Body of pancreas (tissue), 4 donors: ENCODE results near the gene BMERB1. TPM values are rescaled to one million over a fixed set of nuclear protein-coding genes. Genes with fewer than 3 reads are reported as not detected.
A peak's percentile ranks its signal among the peaks of the same experiment; 100 is the strongest.
"Not testable (repeated sequence)": the region's sequence is repeated elsewhere in the genome, so short reads cannot be mapped to it uniquely, and the experiment has no call there.

Experiments
- ATAC-seq: fragments of 150-250 bp; one replicate; pipeline ENCODE4 v1.9.1; 2016
- DNase-seq, 4 donors: peaks; one replicate each; pipeline ENCODE4 v3.0.0-alpha.2; 2019
- H3K27ac ChIP-seq, 4 donors: fragments of 200-600 bp; sonication (generic); 1 replicate in 3 of 4; 2 replicates in 1 of 4; pipeline versions ENCODE4 v1.5.1 to v1.6.1; 2016 to 2019; ENCODE audit warnings: mild to moderate bottlenecking in 1 of 4, mixed read lengths in 1 of 4, moderate library complexity in 1 of 4
- H3K27me3 ChIP-seq, 2 donors: fragments of 200-600 bp; sonication (generic); one replicate each; pipeline ENCODE4 v1.6.0; 2016; ENCODE audit warnings: mild to moderate bottlenecking in 1 of 2
- H3K36me3 ChIP-seq, 2 donors: fragments of 200-600 bp; sonication (generic); replicated peaks in 1 of 2; 2 replicates each; pipeline ENCODE4 v1.5.1; 2016; ENCODE audit warnings: low read depth in 2 of 2; ENCODE audit not compliant: insufficient read depth in 1 of 2
- H3K4me1 ChIP-seq: fragments of 200-600 bp; sonication (generic); one replicate; pipeline ENCODE4 v1.6.0; 2016
- H3K4me3 ChIP-seq, 2 donors: fragments of 200-600 bp; sonication (generic); 1 replicate in 1 of 2; 2 replicates in 1 of 2; pipeline ENCODE4 v1.5.1; 2016 to 2019
- H3K9me3 ChIP-seq, 3 donors: fragments of 200-600 bp; sonication (generic); 1 replicate in 2 of 3; 2 replicates in 1 of 3; pipeline ENCODE4 v1.5.1; 2016
- POLR2A ChIP-seq, 3 donors: fragments of 450-650 bp; IDR thresholded peaks; one replicate each; pipeline ENCODE4 v1.6.1; 2016; ENCODE audit warnings: antibody characterized with exemption in 3 of 3, mild to moderate bottlenecking in 2 of 3
- WGBS, 2 donors: methylation state at CpG; one replicate each; pipeline ENCODE4 v1.1.5; 2017; 5-methylcytosine and 5-hydroxymethylcytosine counted together
- intact Hi-C: fragments of 100-400 bp; cut with DNase I; formaldehyde crosslinking; loops from one replicate; pipeline ENCODE4 v1.15.1; 2023
- total RNA-seq, 2 donors: library from RNA; depleted of rRNA; stranded (reverse); fragments of >200 nt; gene quantifications; one replicate each; pipeline ENCODE4 v1.1.0, GENCODE V29; 2016
- TF ChIP-seq, protein P1 (sequence below), 7 experiments: fragments of 450-650 bp in 4 of 7; fragments of 200-600 bp in 3 of 7; sonication (generic) in 3 of 7; IDR thresholded peaks; one replicate each; pipeline ENCODE4 v1.5.1; 2016 to 2019; ENCODE audit warnings: antibody characterized with exemption in 7 of 7

BMERB1 gene
- total RNA-seq, 2 donors from 2014 or later = 8.9 to 22.3 TPM

DNA sequence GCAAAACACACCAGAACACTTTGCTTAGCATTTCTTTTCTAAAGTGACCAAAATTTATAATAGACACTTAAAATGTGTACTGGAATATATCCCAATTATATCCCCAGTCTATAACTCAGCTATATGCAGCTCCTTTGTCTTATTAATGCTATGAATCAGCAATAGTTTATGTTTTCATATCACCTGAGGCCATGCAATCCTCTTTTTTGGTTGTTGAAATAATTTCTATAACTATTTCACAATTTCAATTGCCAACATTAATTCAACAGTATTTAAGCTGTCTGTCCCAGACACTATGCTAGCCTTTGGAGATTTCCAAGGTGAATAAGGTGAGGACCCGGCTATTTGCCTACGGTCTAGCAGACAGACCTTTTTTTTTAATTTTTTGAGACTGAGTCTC is 17.2 kb upstream of the BMERB1 start:
- no peaks in the 10 kb centered on the region for H3K36me3 ChIP-seq
- no peaks in the 10 kb centered on the region for H3K9me3 ChIP-seq
- H3K27ac ChIP-seq = no peak overlapping the region
- no peak overlapping the region for H3K4me3 ChIP-seq
- TF ChIP-seq, protein P1, sequence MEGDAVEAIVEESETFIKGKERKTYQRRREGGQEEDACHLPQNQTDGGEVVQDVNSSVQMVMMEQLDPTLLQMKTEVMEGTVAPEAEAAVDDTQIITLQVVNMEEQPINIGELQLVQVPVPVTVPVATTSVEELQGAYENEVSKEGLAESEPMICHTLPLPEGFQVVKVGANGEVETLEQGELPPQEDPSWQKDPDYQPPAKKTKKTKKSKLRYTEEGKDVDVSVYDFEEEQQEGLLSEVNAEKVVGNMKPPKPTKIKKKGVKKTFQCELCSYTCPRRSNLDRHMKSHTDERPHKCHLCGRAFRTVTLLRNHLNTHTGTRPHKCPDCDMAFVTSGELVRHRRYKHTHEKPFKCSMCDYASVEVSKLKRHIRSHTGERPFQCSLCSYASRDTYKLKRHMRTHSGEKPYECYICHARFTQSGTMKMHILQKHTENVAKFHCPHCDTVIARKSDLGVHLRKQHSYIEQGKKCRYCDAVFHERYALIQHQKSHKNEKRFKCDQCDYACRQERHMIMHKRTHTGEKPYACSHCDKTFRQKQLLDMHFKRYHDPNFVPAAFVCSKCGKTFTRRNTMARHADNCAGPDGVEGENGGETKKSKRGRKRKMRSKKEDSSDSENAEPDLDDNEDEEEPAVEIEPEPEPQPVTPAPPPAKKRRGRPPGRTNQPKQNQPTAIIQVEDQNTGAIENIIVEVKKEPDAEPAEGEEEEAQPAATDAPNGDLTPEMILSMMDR (IDR thresholded peaks at IDR 0.05) = no peak
- TF ChIP-seq POLR2A (IDR thresholded peaks at IDR 0.05) = no peak
- intact Hi-C loops = no loop called here
- ATAC-seq (no peak), DNase-seq (no peak)
- WGBS, 2 donors = 90% methylated on average over 2 of the region's 2 CpGs
- H3K4me1 ChIP-seq = peaks cover 5% of the 10 kb centered on the region
- no peaks in the 10 kb centered on the region for H3K27me3 ChIP-seq

DNA sequence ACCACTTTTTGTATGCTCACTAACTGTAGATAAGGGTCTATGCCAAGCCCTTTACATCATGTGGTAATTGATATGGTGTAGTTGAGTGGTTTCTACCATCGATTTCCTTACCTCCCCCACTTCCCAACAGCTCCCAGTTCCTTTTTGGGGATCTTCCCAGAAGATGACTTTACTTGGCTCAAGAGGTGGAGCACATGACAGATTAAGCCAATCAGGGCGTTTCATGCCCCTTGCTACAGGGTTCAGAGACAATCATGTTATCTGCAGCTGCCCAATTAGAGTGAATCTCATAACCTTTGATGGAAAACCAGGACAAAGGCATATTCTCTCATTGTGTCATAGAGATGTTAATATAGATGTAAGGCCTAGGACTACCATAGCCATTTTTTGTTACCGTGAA is 16.2 kb upstream of the BMERB1 start:
- no peak overlapping the region for H3K4me3 ChIP-seq
- 63 to 72% methylated on average over 3 of the region's 3 CpGs for WGBS, 2 donors
- no peak for DNase-seq
- H3K4me1 ChIP-seq = peaks cover 11% of the 10 kb centered on the region
- no peak overlapping the region for H3K27ac ChIP-seq
- intact Hi-C loops = no loop called here
- H3K27me3 ChIP-seq = no peaks in the 10 kb centered on the region
- H3K36me3 ChIP-seq = no peaks in the 10 kb centered on the region
- TF ChIP-seq, protein P1 (IDR thresholded peaks at IDR 0.05) = no peak
- TF ChIP-seq POLR2A (IDR thresholded peaks at IDR 0.05) = no peak
- no peaks in the 10 kb centered on the region for H3K9me3 ChIP-seq
- no peak for ATAC-seq

DNA sequence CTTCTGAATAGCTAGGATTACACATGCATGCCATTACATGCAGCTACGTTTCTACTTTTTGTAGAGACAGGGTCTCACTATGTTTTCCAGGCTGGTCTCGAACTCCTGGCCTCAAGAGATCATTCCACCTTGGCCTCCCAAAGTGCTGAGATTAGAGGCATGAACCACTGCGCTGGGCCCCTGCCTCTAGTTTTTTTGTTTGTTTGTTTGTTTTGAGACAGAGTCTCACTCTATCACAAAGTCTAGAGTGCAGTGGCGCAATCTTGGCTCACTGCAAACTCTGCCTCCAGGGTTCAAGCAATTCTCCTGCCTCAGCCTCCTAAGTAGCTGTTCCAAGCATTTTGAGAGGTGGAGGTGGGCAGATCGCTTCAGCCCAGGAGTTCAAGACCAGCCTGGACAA is 12.7 kb upstream of the BMERB1 start:
- H3K9me3 ChIP-seq, H3K4me3 ChIP-seq, DNase-seq, H3K36me3 ChIP-seq, H3K27me3 ChIP-seq, intact Hi-C loops, ATAC-seq, H3K27ac ChIP-seq: not testable (repeated sequence)
- peaks cover 11% of the 10 kb centered on the region for H3K4me1 ChIP-seq
- WGBS, 2 donors = 84 to 94% methylated on average over 5 of the region's 5 CpGs

DNA sequence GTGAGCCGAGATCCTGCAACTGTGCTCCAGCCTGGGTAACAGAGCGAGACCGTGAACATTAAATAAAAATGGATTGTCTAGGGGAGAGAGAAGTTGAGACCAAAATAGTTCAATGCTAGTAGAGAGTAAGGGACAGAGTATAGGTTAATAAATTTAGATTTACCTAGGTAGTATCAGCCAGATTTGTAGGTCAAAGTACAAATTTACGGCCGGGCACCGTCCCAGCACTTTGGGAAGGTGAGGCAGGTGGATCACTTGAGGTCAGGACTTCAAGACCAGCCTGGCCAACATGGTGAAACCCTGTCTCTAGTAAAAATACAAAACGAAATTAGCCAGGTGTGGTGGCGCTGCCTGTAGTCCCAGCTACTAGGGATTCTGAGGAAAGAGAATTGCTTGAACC is 12.2 kb upstream of the BMERB1 start:
- no peaks in the 10 kb centered on the region for H3K36me3 ChIP-seq
- DNase-seq (peak; percentile 27 to 74 (median 52)), ATAC-seq (peak; percentile 42)
- H3K27me3 ChIP-seq = no peaks in the 10 kb centered on the region
- peaks cover 11% of the 10 kb centered on the region for H3K4me1 ChIP-seq
- intact Hi-C loops = no loop called here
- no peak overlapping the region for H3K27ac ChIP-seq
- no peak overlapping the region for H3K4me3 ChIP-seq
- WGBS, 2 donors = 36 to 48% methylated on average over 8 of the region's 8 CpGs
- H3K9me3 ChIP-seq = no peaks in the 10 kb centered on the region
- TF ChIP-seq POLR2A (IDR thresholded peaks at IDR 0.05) = no peak
- TF ChIP-seq, protein P1 (IDR thresholded peaks at IDR 0.05) = no peak

DNA sequence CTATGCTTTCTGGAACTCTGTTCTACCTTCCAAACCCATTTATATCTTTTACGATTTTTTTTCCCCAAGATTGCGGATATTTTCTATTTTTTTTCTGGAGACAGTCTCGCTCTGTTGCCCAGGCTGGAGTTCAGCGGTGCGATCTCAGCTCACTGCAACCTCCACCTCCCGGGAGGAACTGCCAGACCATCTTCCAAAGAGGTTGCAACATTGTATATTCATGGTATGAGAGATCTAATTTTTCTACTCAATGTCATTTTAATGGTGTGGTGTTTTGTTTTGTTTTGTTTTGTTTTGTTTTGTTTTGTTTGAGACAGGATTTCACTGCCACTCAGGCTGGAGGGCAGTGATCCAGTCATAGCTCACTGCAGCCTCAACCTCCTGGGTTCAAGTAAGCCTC is 8.5 kb upstream of the BMERB1 start:
- TF ChIP-seq POLR2A (IDR thresholded peaks at IDR 0.05) = no peak
- TF ChIP-seq, protein P1 (IDR thresholded peaks at IDR 0.05) = no peak

More for the DNA sequence above, 8.5 kb upstream of the BMERB1 start:
- Histone ChIP-seq H3K4me3 (no peak overlapping the region), H3K4me1 (peaks cover 17% of the 10 kb centered on the region), H3K27me3 (no peaks in the 10 kb centered on the region), H3K9me3 (no peaks in the 10 kb centered on the region), H3K36me3 (no peaks in the 10 kb centered on the region), H3K27ac (no peak overlapping the region)
- WGBS, 2 donors = 84 to 89% methylated on average over 6 of the region's 6 CpGs
- intact Hi-C loops = no loop called here
- ATAC-seq = no peak
- DNase-seq = no peak
